MM.1S (cell line): ENCODE data around the gene BDP1.
A peak's percentile ranks its signal among the peaks of the same experiment; 100 is the strongest.
"Not testable (repeated sequence)": the region's sequence is repeated elsewhere in the genome, so short reads cannot be mapped to it uniquely, and the experiment has no call there.

Experiments used
- DNase-seq: peaks from one replicate; pipeline ENCODE4 v3.0.0-alpha.2; 2015
- H2AFZ ChIP-seq: fragments of 300-600 bp; sonication (generic); 2 replicates; pipeline ENCODE4 v1.6.0; 2016; ENCODE audit warnings: antibody characterized with exemption, low read length
- H3F3A ChIP-seq: fragments of 300-600 bp; sonication (generic); 2 replicates; pipeline ENCODE4 v1.6.1; 2016; ENCODE audit warnings: mild to moderate bottlenecking, antibody characterized with exemption, low read length, moderate library complexity, mixed read lengths; ENCODE audit not compliant: insufficient read depth
- H3K27ac ChIP-seq: fragments of 300-600 bp; sonication (generic); 2 replicates; pipeline ENCODE4 v1.5.1; 2016; ENCODE audit warnings: mild to moderate bottlenecking, low read length
- H3K27me3 ChIP-seq: fragments of 300-600 bp; sonication (generic); replicated peaks from 2 replicates; pipeline ENCODE4 v1.6.0; 2016; ENCODE audit warnings: low read length; ENCODE audit not compliant: insufficient read depth
- H3K36me3 ChIP-seq: fragments of 300-600 bp; sonication (generic); replicated peaks from 2 replicates; pipeline ENCODE4 v1.6.1; 2016; ENCODE audit warnings: mild to moderate bottlenecking, low read length, mixed read lengths; ENCODE audit not compliant: insufficient read depth
- H3K4me1 ChIP-seq: fragments of 300-600 bp; sonication (generic); 2 replicates; pipeline ENCODE4 v1.6.1; 2016; ENCODE audit warnings: low read length, mixed read lengths
- H3K4me2 ChIP-seq: fragments of 300-600 bp; sonication (generic); 2 replicates; pipeline ENCODE4 v1.6.0; 2016; ENCODE audit warnings: low read depth, low read length
- H3K4me3 ChIP-seq: fragments of 300-600 bp; sonication (generic); 2 replicates; pipeline ENCODE4 v1.5.1; 2016; ENCODE audit warnings: low read length, mixed read lengths
- H3K79me2 ChIP-seq: fragments of 300-600 bp; sonication (generic); 2 replicates; pipeline ENCODE4 v1.6.1; 2016; ENCODE audit warnings: mixed run types, low read length, mixed read lengths
- H3K9ac ChIP-seq: fragments of 300-600 bp; sonication (generic); 2 replicates; pipeline ENCODE4 v1.6.1; 2016; ENCODE audit warnings: low read length, mixed read lengths
- H3K9me2 ChIP-seq: fragments of 300-600 bp; sonication (generic); replicated peaks from 2 replicates; pipeline ENCODE4 v1.6.1; 2016; ENCODE audit warnings: mild to moderate bottlenecking, low read length, mixed read lengths; ENCODE audit not compliant: insufficient read depth
- H3K9me3 ChIP-seq: fragments of 300-600 bp; sonication (generic); replicated peaks from 2 replicates; pipeline ENCODE4 v1.6.1; 2016; ENCODE audit warnings: mild to moderate bottlenecking, low read length, mixed read lengths; ENCODE audit not compliant: insufficient read depth
- H4K20me1 ChIP-seq: fragments of 300-600 bp; sonication (generic); 2 replicates; pipeline ENCODE4 v1.6.1; 2016; ENCODE audit warnings: mild to moderate bottlenecking, low read length, moderate library complexity, mixed read lengths; ENCODE audit not compliant: insufficient read depth
- CTCF ChIP-seq: fragments of 300-600 bp; sonication (generic); IDR thresholded peaks from 2 replicates; pipeline ENCODE4 v1.5.1; 2016; ENCODE audit warnings: antibody characterized with exemption, low read length, mixed read lengths
- EZH2 ChIP-seq: fragments of 300-600 bp; sonication (generic); optimal IDR thresholded peaks from 2 replicates; pipeline ENCODE3; 2017; ENCODE audit warnings: low read depth, mild to moderate bottlenecking, antibody characterized with exemption, low read length, mixed read lengths
- EZH2phosphoT487 ChIP-seq: fragments of 300-600 bp; sonication (generic); IDR thresholded peaks from 2 replicates; pipeline ENCODE4 v1.6.1; 2018; ENCODE audit warnings: antibody characterized with exemption, low read length

BDP1 gene

GRCh38 chr5:71447218-71447808, 8.1 kb upstream of the BDP1 start:
- H3K36me3 ChIP-seq, H3K4me3 ChIP-seq, H3K27ac ChIP-seq, H3K9me2 ChIP-seq, H3K27me3 ChIP-seq, H4K20me1 ChIP-seq, H3K79me2 ChIP-seq, H3K9me3 ChIP-seq, H3K9ac ChIP-seq, H3K4me2 ChIP-seq, H3F3A ChIP-seq, H3K4me1 ChIP-seq, H2AFZ ChIP-seq: not testable (repeated sequence)
- peak; percentile 32 for TF ChIP-seq CTCF
- peak; percentile 47 for DNase-seq

GRCh38 chr5:71452876-71453275, 2.6 kb upstream of the BDP1 start:
- H3K27ac ChIP-seq, result no peak overlapping the region
- H3K9me2 ChIP-seq, result no peaks in the 10 kb centered on the region
- H3K79me2 ChIP-seq, result peaks cover 24% of the 10 kb centered on the region
- H3K4me3 ChIP-seq, result no peak overlapping the region
- no peaks in the 10 kb centered on the region for H3K27me3 ChIP-seq
- peaks cover 11% of the 10 kb centered on the region for H3F3A ChIP-seq
- TF ChIP-seq EZH2, result no peak
- no peak for TF ChIP-seq CTCF
- TF ChIP-seq EZH2phosphoT487, result no peak
- no peaks in the 10 kb centered on the region for H3K9me3 ChIP-seq
- H4K20me1 ChIP-seq, result peaks cover 3% of the 10 kb centered on the region; the same call in 1 of the 2 replicates
- DNase-seq, result no peak
- H3K4me2 ChIP-seq, result no peak overlapping the region
- H3K9ac ChIP-seq, result no peak overlapping the region
- H3K4me1 ChIP-seq, result peaks cover 6% of the 10 kb centered on the region; the same call in 1 of the 2 replicates
- H2AFZ ChIP-seq, result no peak overlapping the region
- no peaks in the 10 kb centered on the region; the same call in 1 of the 2 replicates for H3K36me3 ChIP-seq

- peak overlapping the region; percentile 95; the same call in 1 of the 2 replicates for H3K27ac ChIP-seq
- TF ChIP-seq EZH2phosphoT487, result no peak
- H2AFZ ChIP-seq, result peak overlapping the region; percentile 95
- peaks cover 3% of the 10 kb centered on the region; the same call in 1 of the 2 replicates for H4K20me1 ChIP-seq
- H3K36me3 ChIP-seq, result peaks cover 3% of the 10 kb centered on the region
- no peak for DNase-seq
- H3K27me3 ChIP-seq, result no peaks in the 10 kb centered on the region
- H3K9ac ChIP-seq, result peak overlapping the region; percentile 97; the same call in 1 of the 2 replicates
- peaks cover 44% of the 10 kb centered on the region for H3K79me2 ChIP-seq
- peaks cover 11% of the 10 kb centered on the region for H3F3A ChIP-seq
- H3K9me2 ChIP-seq, result no peaks in the 10 kb centered on the region
- H3K9me3 ChIP-seq, result no peaks in the 10 kb centered on the region
- H3K4me2 ChIP-seq, result peak overlapping the region; percentile 94
- peaks cover 6% of the 10 kb centered on the region; the same call in 1 of the 2 replicates for H3K4me1 ChIP-seq
- peak overlapping the region; percentile 99 for H3K4me3 ChIP-seq
These were observed 538 bp upstream of the BDP1 start for GRCh38 chr5:71454913-71455312.

GRCh38 chr5:71456362-71456743, 902 bp downstream of the BDP1 start:
- H3K9ac ChIP-seq, result peak overlapping the region; percentile 97
- H3K36me3 ChIP-seq, result peaks cover 3% of the 10 kb centered on the region
- H3K9me2 ChIP-seq, result no peaks in the 10 kb centered on the region
- peaks cover 3% of the 10 kb centered on the region; the same call in 1 of the 2 replicates for H4K20me1 ChIP-seq
- peak overlapping the region; percentile 95 for H3K4me2 ChIP-seq
- peaks cover 11% of the 10 kb centered on the region for H3F3A ChIP-seq
- no peaks in the 10 kb centered on the region for H3K9me3 ChIP-seq
- H3K4me1 ChIP-seq, result peaks cover 6% of the 10 kb centered on the region; the same call in 1 of the 2 replicates
- no peak for TF ChIP-seq EZH2
- TF ChIP-seq EZH2phosphoT487, result no peak
- TF ChIP-seq CTCF, result no peak
- H2AFZ ChIP-seq, result peak overlapping the region; percentile 95
- H3K27me3 ChIP-seq, result no peaks in the 10 kb centered on the region
- peak overlapping the region; percentile 99 for H3K4me3 ChIP-seq
- peak; percentile 10 for DNase-seq
- H3K27ac ChIP-seq, result peak overlapping the region; percentile 95; the same call in 1 of the 2 replicates
- H3K79me2 ChIP-seq, result peaks cover 55% of the 10 kb centered on the region
